Ovary (tissue), 9 donors: ENCODE measurements around the gene CFAP54. TPM values are rescaled to one million over a fixed set of nuclear protein-coding genes. Genes with fewer than 3 reads are reported as not detected.
"Not testable (repeated sequence)": the region's sequence is repeated elsewhere in the genome, so short reads cannot be mapped to it uniquely, and the experiment has no call there.

Source experiments
- DNase-seq, 5 donors: peaks; one replicate each; pipeline ENCODE4 v3.0.0-alpha.2; 2019 to 2020
- H3K27ac ChIP-seq, 2 donors: fragments of 200-600 bp; one replicate each; pipeline versions ENCODE4 v1.5.1 to v1.8.0; 2019 to 2022
- H3K27me3 ChIP-seq: fragments of 200-600 bp; one replicate; pipeline ENCODE4 v1.8.0; 2022
- H3K36me3 ChIP-seq: fragments of 200-600 bp; sonication (generic); one replicate; pipeline ENCODE4 v1.5.1; 2019
- H3K4me1 ChIP-seq: one replicate; pipeline ENCODE4 v1.8.1; 2013; ENCODE audit warnings: mild to moderate bottlenecking, moderate library complexity; ENCODE audit not compliant: insufficient read depth
- H3K4me3 ChIP-seq: fragments of 200-600 bp; sonication (generic); one replicate; pipeline ENCODE4 v1.5.1; 2017
- H3K9me3 ChIP-seq, 2 donors: fragments of 200-600 bp in 1 of 2; sonication (generic) in 1 of 2; one replicate each; pipeline versions ENCODE4 v1.5.1 to v1.8.1; 2013 to 2019; ENCODE audit warnings: mild to moderate bottlenecking in 1 of 2, moderate library complexity in 1 of 2
- EP300 ChIP-seq: sonication (generic); formaldehyde crosslinking; IDR thresholded peaks from one replicate; pipeline ENCODE4 v1.6.1; 2017; ENCODE audit warnings: antibody characterized with exemption
- POLR2A ChIP-seq: fragments of 450-650 bp; IDR thresholded peaks from one replicate; pipeline ENCODE4 v1.6.1; 2017; ENCODE audit warnings: antibody characterized with exemption, mild to moderate bottlenecking, moderate library complexity
- WGBS, 3 donors: extraction: QIAGEN DNeasy Blood & Tissue Kit in 1 of 3; methylation state at CpG; one replicate each; pipeline versions ENCODE4 v1.1.5 to v1.1.7; 2013 to 2017; 5-methylcytosine and 5-hydroxymethylcytosine counted together
- intact Hi-C, 4 donors: fragments of 100-400 bp; cut with DNase I; formaldehyde crosslinking; loops; one replicate each; pipeline versions ENCODE4 v1.11.0 to v1.15.1; 2022 to 2023
- polyA plus RNA-seq, 2 donors: library from polyadenylated mRNA; stranded (reverse); fragments of 200-250 nt in 1 of 2; fragments of 350-450 nt in 1 of 2; fragmentation: Illumina TruSeq in 1 of 2; extraction: RNeasy Lipid Tissue Mini Kit (QIAGEN cat#74804) in 1 of 2; gene quantifications; one replicate each; pipeline ENCODE4 v1.2.3, GENCODE V29; 2013 to 2014
- total RNA-seq, 7 donors: library from RNA; depleted of rRNA in 2 of 7; stranded (reverse); fragments of >200 nt in 2 of 7; fragmentation: NEBNext Ultra II Directional in 3 of 7; extraction: Animal tissue kit (Norgen Biotek cat#: 25700) in 3 of 7; gene quantifications; one replicate each; pipeline versions ENCODE4 v1.1.0 to v1.2.4, GENCODE V29; 2016 to 2023
- TF ChIP-seq, protein P1 (sequence below), 3 donors: fragments of 450-650 bp in 2 of 3; fragments of 200-600 bp in 1 of 3; IDR thresholded peaks; one replicate each; pipeline versions ENCODE4 v1.5.1 to v1.8.0; 2016 to 2022; ENCODE audit warnings: antibody characterized with exemption in 3 of 3, mild to moderate bottlenecking in 1 of 3
- donor health status: DM: no; HTN: no; CAD: no; lungs with moderate emphysema.
- donor health status: DM: no; HTN: no; CAD: no.
- donor health status: Bipolar disorder and iron deficiency.
- donor health status: DM: yes; HTN: yes; CAD: no.
- donor health status: DM: no; HTN: no; CAD: no.
- donor health status: DM: yes; HTN: yes; CAD: no.

The CFAP54 gene
- total and polyA plus RNA-seq, 9 donors: 0.15 to 29.8 (median 1.7) TPM

DNA sequence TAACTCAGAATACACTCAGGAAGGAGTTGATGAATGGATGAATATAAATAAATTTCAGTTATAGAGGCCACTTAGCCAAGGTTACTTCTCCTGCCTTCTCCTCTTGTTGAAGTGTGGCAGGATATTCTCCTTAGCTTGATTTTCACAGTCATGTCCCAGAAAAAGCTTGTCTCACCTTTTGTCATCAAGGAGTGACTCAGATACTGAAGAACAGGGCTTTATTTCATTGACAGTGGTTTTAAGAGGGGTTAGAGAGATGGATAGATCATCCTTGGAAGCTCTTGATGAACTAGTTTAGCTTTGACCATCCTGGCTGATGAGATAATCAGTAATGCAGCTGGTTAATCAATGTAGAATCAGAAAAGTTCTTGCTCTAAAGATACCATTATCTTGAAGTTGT, 35.0 kb upstream of the CFAP54 start:
- no peak for DNase-seq
- H3K4me3 ChIP-seq: no peak overlapping the region
- no peak overlapping the region for H3K27ac ChIP-seq
- no peaks in the 10 kb centered on the region for H3K36me3 ChIP-seq
- H3K9me3 ChIP-seq: no peaks in the 10 kb centered on the region
- TF ChIP-seq EP300 (no peak), POLR2A (no peak)
- TF ChIP-seq, protein P1, sequence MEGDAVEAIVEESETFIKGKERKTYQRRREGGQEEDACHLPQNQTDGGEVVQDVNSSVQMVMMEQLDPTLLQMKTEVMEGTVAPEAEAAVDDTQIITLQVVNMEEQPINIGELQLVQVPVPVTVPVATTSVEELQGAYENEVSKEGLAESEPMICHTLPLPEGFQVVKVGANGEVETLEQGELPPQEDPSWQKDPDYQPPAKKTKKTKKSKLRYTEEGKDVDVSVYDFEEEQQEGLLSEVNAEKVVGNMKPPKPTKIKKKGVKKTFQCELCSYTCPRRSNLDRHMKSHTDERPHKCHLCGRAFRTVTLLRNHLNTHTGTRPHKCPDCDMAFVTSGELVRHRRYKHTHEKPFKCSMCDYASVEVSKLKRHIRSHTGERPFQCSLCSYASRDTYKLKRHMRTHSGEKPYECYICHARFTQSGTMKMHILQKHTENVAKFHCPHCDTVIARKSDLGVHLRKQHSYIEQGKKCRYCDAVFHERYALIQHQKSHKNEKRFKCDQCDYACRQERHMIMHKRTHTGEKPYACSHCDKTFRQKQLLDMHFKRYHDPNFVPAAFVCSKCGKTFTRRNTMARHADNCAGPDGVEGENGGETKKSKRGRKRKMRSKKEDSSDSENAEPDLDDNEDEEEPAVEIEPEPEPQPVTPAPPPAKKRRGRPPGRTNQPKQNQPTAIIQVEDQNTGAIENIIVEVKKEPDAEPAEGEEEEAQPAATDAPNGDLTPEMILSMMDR (IDR thresholded peaks at IDR 0.05): no peak
- H3K4me1 ChIP-seq: no peaks in the 10 kb centered on the region
- intact Hi-C loops: no loop called here
- H3K27me3 ChIP-seq: no peaks in the 10 kb centered on the region

DNA sequence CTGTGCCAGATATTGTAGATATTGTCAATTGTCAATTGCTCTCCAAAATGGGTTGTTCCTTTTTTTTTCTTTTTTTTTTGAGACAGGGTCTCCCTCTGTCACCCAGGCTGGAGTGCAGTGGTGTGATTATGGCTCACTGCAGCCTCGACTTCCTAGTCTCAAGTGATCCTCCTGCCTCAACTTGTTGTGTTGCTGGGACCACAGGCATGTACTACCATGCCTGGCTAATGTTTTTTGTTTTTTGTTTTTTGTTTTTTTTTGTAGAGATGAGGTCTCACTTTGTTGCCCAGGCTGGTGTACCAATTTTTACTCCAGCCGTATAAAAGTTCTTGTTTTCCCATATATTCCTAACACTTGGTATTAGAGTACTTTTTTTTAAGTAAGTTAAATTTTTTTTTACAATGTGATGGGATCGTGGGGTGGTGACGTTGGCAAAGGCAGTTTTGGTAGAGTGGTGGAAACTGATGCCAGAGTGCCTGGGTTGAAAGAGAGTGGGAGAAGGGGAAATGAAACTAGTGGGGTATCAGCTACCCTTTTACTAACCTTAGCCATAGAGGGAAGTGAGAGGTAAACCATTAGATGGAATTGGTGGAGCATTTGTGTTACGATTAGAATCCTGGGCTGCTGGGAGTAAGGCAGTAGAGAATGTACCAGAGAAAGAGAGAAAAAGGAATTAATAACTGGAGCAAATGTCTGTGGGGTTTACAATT, 33.0 kb upstream of the CFAP54 start:
- Histone ChIP-seq H3K4me3 (no peak overlapping the region), H3K27me3 (no peaks in the 10 kb centered on the region), H3K36me3 (no peaks in the 10 kb centered on the region), H3K27ac (no peak overlapping the region), H3K4me1 (no peaks in the 10 kb centered on the region), H3K9me3 (no peaks in the 10 kb centered on the region)
- TF ChIP-seq POLR2A (no peak), EP300 (no peak)
- TF ChIP-seq, protein P1 (IDR thresholded peaks at IDR 0.05): no peak
- intact Hi-C loops: no loop called here
- 80 to 86% (median 82%) methylated on average over 5 of the region's 5 CpGs for WGBS, 3 donors
- no peak for DNase-seq

DNA sequence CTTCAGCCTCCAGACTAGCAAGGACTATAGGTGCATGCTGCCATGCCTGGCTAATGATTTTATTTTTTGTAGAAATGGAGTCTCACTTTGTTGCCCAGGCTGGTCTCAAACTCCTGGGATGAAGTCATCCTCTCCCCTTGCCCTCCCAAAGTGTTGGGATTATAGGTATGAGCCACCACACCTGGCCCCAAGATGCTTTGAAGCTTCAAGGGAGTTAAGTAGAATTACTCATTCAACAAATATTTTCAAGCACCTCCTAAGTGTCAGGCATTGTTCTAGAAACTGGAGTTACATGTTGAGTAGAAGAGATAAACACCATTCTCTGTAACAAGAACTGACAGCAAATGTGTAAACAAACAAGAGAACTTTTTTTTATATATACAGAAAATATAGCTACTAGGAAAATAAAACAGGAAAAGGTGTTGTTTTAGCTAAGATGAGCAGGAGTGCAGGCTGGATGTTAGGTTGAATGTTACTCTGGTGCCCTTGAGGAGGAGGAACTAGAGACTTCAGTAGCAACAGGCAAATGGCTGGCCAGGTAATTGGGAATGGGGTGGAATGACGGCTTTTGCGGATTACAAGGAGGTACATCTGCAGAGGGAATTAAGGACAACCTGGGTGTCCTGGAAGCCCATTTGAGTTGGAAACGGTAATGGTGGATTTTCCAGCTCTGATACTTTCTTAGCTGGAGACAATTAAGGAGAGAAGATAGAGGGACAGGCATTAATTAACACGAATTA, 32.0 kb upstream of the CFAP54 start:
- H3K9me3 ChIP-seq: no peaks in the 10 kb centered on the region
- 72 to 76% (median 73%) methylated on average over 4 of the region's 4 CpGs for WGBS, 3 donors
- TF ChIP-seq POLR2A (no peak), EP300 (no peak)
- TF ChIP-seq, protein P1 (IDR thresholded peaks at IDR 0.05): no peak
- H3K4me1 ChIP-seq: no peaks in the 10 kb centered on the region
- no peak overlapping the region for H3K27ac ChIP-seq
- no peak for DNase-seq
- H3K27me3 ChIP-seq: no peaks in the 10 kb centered on the region
- no peak overlapping the region for H3K4me3 ChIP-seq
- intact Hi-C loops: no loop called here
- no peaks in the 10 kb centered on the region for H3K36me3 ChIP-seq

DNA sequence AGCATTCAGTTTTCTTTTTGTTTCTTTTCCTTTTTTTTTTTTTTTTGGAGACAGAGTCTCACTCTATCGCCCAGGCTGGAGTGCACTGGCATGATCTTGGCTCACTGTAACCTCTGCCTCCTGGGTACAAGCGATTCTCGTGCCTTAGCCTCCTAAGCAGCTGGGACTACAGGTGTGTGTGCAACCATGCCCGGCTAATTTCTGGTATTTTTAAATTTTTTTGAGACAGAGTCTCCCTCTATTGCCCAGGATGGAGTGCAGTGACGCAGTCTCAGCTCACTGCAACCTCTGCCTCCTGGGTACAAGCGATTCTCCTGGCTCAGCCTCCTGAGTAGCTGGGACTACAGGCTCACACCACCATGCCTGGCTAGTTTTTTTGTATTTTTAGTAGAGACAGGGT, 30.1 kb upstream of the CFAP54 start:
- WGBS, 3 donors: 84 to 94% (median 91%) methylated on average over 6 of the region's 6 CpGs
- H3K36me3 ChIP-seq, DNase-seq, intact Hi-C loops, H3K4me1 ChIP-seq, H3K27ac ChIP-seq, H3K4me3 ChIP-seq, H3K27me3 ChIP-seq, H3K9me3 ChIP-seq: not testable (repeated sequence)
